Inflammatory macrophage (primary cell): ENCODE data around the gene NCOA1.
"Not testable (repeated sequence)": the region's sequence is repeated elsewhere in the genome, so short reads cannot be mapped to it uniquely, and the experiment has no call there.

Experiments
- DNase-seq, 2 donors: peaks; one replicate each; pipeline ENCODE4 v3.0.0-alpha.2; 2020 to 2022

NCOA1 gene

GRCh38 chr2:24477229-24477628 lies 13.8 kb upstream of the NCOA1 start:
- no peak for DNase-seq

DNA sequence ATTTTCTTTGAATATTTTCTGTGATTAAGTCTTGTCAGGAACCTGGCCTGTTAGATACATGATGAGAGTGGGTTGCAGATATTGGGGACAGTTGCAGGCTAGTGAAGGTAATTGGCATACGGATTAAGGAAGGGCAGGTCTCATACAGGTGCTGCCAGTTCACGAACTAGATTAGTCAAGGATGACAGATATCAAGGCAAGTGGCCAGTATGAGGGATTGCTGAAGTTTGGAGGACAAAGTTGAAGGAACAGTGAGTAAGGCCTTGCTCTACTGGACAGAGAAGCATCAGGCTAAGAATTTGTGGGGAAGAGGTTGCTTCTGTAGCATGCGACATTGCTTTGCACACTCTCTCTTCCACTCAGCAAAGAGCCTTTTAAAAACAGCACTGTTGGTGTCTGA lies 12.8 kb upstream of the NCOA1 start:
- DNase-seq, result no peak

DNA sequence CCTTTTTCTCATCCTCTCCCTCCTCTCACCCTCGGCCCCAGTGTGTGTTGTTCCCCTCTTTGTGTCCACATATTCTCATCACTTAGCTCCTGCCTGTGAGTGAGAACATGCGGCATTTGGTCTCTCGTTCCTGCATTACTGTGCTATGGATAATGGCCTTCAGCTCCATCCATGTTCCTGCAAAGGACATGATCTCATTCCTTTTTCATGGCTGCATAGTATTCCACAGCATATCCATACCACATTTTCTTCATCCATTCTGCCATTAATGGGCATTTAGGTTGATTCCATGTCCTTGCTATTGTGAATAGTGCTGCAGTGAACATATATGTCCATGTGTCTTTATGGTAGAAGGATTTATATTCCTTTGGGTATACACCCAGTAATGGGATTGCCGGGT lies 10.8 kb upstream of the NCOA1 start:
- no peak for DNase-seq

GRCh38 chr2:24482251-24482971 lies 8.6 kb upstream of the NCOA1 start:
- peak; percentile 76 to 77 for DNase-seq

DNA sequence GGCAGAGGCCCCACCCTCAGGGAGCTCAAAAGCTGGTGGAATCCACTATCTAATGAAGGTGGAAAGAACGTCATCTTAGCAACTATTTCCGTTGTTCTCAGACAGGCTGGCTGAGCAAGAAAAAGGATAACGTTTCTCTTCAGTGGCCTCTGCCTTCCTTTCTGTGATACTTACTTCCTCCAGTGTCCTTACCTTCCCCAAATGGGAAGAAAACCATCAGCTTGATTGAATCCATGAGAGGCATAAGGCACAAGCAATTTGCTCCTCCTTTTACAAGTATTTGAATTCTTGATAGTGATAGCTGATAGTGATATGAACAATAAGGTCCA lies 8.1 kb upstream of the NCOA1 start:
- DNase-seq, result peak in 1 of 2 donors; percentile 23

- DNase-seq, result not testable (repeated sequence)
Measured at GRCh38 chr2:24484677-24485076, 6.4 kb upstream of the NCOA1 start.

DNA sequence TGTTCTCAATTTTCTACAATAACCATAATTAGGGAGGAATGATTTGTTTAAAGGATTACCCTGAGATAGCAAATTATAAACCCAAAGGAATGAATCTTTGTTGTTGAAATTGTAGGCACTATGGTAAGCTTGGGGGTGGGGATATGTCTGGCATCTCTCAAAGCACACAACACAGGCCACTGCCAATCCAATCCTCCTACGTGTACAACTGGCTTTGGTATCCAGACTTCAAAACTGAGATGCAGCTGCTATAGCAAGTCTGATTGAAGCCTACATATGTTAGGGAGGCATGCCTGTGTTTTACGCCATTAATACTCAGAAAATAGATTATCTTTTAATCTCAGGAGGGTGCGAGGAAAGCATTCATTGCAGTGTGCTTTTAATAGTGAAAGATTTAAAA lies 5.9 kb upstream of the NCOA1 start:
- DNase-seq, result no peak

- no peak for DNase-seq
Measured at GRCh38 chr2:24486636-24487205, 4.3 kb upstream of the NCOA1 start.

DNA sequence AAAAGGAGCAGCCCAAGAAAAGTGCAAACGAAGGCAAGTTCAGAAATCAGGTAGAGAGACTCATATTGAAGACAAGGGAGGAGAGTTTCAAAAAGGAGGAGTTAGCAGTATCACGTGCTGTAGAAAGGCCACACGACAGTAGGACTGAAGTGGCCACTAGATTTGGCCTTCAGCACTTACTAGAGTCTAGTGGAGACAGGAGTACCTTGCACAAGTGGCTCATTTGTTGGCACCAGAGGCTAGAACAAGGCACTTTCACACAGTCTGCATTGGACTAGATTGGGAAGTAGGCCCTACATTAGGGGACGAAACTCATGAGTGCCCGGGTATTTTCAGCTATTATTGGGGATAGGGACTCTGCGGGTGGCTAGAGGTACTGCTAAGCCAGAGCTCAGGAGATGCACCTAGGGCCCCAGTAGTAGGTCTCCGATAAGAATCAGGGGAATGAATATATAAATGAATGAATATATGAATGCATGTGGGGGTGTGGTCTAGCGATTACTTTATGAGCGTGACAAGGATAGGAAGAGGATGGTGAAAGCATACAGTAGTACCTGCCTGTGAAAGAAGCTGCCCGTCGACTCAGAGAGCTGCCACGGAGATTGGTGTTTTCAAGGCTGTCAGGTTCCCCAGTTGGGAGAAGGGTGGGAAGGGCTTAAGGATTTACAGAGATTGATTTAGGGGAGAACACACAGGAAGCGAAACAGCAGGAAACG lies 1.4 kb upstream of the NCOA1 start:
- DNase-seq, result no peak

DNA sequence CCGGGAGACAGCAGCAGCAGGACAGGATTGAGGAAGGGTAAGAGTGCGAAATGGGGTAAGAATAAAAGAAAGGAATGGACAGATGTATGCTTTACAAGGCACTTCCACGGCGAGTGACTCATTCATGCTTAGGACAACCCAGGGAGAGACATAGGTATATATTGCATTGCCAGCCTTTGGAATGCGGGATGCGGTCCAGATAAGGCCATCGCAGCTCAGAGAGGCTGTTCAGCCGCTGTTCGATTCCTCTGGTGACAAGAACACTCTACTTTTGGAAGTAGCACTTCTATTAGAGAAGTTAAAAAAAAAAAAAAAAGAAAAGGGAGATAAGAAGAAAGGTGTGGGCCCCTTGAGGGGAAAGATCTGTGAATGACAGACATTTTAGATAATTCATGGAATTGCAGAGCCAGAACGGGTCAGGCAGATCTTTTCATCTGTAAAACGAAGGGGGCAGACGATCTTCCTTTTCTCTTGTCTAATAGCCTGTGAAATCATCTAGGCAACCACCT lies 819 bp upstream of the NCOA1 start:
- DNase-seq, result no peak

- peak; percentile 49 to 66 for DNase-seq
Measured at GRCh38 chr2:24491542-24492420, 727 bp downstream of the NCOA1 start.

- peak; percentile 5 to 19 for DNase-seq
Measured at GRCh38 chr2:24492421-24493279, 1.6 kb downstream of the NCOA1 start.

DNA sequence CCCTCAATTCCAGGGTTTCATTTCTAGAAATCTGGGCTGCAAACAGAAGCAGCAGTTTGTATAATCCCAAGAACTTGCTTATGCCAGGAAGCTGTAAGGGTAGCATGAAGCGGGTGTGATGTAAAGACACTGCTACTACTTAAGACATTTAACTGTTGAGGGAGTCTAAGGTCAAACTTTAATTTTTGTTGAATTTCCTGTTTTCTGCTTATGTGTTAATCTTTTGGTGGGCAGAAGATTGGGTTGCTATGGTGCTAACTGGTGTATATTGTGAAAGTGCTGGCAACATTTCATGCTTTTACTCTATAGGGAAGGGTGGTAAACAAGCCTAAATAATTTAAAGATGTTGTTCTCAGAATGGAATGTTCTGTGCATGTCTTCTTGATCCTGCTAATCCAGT lies 2.7 kb downstream of the NCOA1 start:
- DNase-seq, result peak; percentile 73 to 92

- DNase-seq, result no peak
Measured at GRCh38 chr2:24494410-24494809, 3.4 kb downstream of the NCOA1 start.

DNA sequence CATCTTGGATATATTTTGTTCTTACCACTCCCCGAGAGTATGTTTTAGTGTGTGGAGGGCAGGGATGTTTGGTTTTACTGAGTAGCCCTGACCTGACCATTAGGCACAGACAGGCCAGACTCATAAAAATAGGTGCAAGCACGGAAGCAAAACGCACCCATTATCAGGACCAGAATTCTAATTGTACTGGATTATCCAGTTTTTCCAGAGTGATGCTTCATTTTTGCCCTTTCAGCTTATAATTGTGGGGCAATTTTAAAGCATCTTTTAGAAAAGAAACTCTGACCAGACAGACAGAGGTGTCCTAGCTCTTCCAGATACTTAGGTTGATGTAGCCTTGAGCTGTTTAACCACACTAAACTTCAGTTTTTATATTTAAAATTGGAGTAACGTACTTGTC lies 4.4 kb downstream of the NCOA1 start:
- DNase-seq, result no peak

GRCh38 chr2:24496959-24497358 lies 5.9 kb downstream of the NCOA1 start:
- no peak for DNase-seq

- DNase-seq, result no peak
Measured at GRCh38 chr2:24497685-24498084, 6.6 kb downstream of the NCOA1 start.

DNA sequence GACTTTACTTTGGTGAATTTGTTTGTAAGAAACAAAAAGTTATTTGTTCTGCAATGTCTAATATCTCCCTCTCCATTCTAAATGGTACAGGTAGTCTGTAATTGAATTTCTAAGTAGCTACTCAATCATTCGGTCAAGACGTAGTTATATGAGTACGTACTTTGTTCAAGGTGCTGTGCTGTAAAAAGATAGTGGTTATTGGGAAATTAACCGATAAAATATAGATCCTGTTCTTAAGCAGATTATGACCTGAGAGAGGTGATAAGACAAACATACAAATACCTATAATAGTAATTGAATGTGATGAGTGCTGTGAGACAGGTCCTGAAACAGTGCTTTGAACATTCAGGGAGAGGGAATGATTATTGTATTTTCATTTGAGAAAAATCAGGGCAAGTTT lies 7.1 kb downstream of the NCOA1 start:
- DNase-seq, result no peak

DNA sequence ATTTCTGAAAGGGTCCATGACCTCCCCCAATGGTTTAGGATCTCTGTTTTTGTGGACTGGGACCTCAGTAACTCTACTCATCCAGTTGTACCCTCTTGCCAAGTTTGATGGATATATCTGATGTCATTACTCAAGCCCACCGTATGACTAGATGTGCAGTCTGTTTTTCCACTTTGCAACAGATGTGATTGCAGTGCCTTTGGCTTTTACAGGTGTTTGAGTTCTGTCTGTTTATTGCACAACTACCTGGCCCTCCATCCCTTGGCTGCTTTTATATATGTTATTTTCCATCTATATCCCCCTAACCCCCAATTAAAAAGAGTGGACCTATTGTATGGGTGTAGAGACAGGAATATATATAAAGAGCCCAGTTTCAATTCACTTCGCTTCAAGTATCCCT lies 10.8 kb downstream of the NCOA1 start:
- no peak for DNase-seq

- DNase-seq, result peak; percentile 16 to 24
Measured at GRCh38 chr2:24505534-24506275, 14.7 kb downstream of the NCOA1 start.

DNA sequence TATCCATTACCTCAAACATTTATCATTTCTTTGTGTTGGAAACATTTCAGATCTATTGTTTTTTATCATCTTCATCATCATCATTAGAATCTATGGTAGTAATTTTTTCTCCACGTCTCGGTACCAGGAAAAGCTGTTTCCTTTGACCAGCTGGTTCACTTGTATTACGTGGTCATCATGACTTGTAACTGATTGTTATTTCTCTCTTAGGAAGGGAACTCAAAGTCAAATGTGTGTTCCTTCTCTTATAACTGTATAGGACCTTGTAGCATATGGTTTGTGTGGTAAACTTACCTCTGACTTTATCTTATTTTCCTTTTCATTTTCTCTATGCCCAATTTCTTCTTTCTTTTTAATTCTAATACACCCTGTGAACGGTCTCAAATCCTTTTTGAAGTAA lies 16.5 kb downstream of the NCOA1 start:
- no peak for DNase-seq
